K562 (cell line): ENCODE data around the gene MLC1. TPM values are rescaled to one million over a fixed set of nuclear protein-coding genes. Genes with fewer than 3 reads are reported as not detected.
A peak's percentile ranks its signal among the peaks of the same experiment; 100 is the strongest.

Experiments used
- ATAC-seq: fragments of 200-7000 bp; cut with Tn5 transposase; 3 replicates; pipeline ENCODE4 v1.9.1; 2020; ENCODE audit warnings: moderate library complexity
- BruUV-seq: library from RNA; stranded (reverse); fragments of 400-500 nt; replicated peaks from 2 replicates; lab custom pipeline; 2021; lab: Mats Ljungman, UMichigan
- CTCF ChIA-PET: fragments of 300-600 bp; formaldehyde crosslinking; extraction: SDS; loops from one replicate; lab custom pipeline; 2021; ENCODE audit warnings: low intra/inter-chr PET ratio; lab: Yijun Ruan, JAX
- POLR2A ChIA-PET: fragments of 300-600, 350-650 bp; sonication (Branson Sonifier 250); formaldehyde crosslinking; extraction: SDS; loops from one replicate; lab custom pipeline; 2021; ENCODE audit warnings: antibody characterized with exemption, inconsistent platforms; lab: Yijun Ruan, JAX
- DNase-seq, 4 experiments: peaks; one replicate each; pipeline versions ENCODE4 v3.0.0 to v3.0.0-alpha.2; 2011 to 2018; ENCODE audit warnings: low spot score in 3 of 4, mixed read lengths in 3 of 4; ENCODE audit errors: extremely low read depth in 1 of 4
- FAIRE-seq: peaks from 2 replicates; lab custom pipeline; 2011; peaks lifted over from hg19 to GRCh38; lab: Jason Lieb, UNC
- H2AFZ ChIP-seq: 2 replicates; pipeline ENCODE4 v1.6.0; 2011; ENCODE audit warnings: low read depth, low read length, control low read depth, inconsistent platforms
- H3K27ac ChIP-seq: fragments of 200-600 bp; 3 replicates; pipeline ENCODE4 v1.8.0; 2011; ENCODE audit warnings: low read depth, mild to moderate bottlenecking, control low read depth, inconsistent platforms, low read length, moderate library complexity, mixed read lengths; ENCODE audit errors: extremely low read depth
- H3K27me3 ChIP-seq, 2 experiments: fragments of 300-600 bp in 1 of 2; 2 replicates in 1 of 2; 3 replicates in 1 of 2; pipeline versions ENCODE4 v1.6.0 to v1.8.0; 2011; ENCODE audit warnings: inconsistent platforms in 2 of 2, low read length in 2 of 2, mild to moderate bottlenecking in 1 of 2, mixed read lengths in 1 of 2, moderate library complexity in 1 of 2; ENCODE audit not compliant: control insufficient read depth in 2 of 2, insufficient read depth in 2 of 2
- H3K36me3 ChIP-seq: fragments of 300-600 bp; 3 replicates; pipeline ENCODE4 v1.8.0; 2011; ENCODE audit warnings: mild to moderate bottlenecking, low read length, inconsistent platforms; ENCODE audit not compliant: control insufficient read depth, insufficient read depth
- H3K4me1 ChIP-seq, 2 experiments: fragments of 200-600 bp in 1 of 2; replicated peaks in 1 of 2; 2 replicates in 1 of 2; 3 replicates in 1 of 2; pipeline versions ENCODE4 v1.5.1 to v1.8.0; 2011; ENCODE audit warnings: inconsistent platforms in 2 of 2, low read length in 2 of 2, mild to moderate bottlenecking in 1 of 2, mixed read lengths in 1 of 2, moderate library complexity in 1 of 2; ENCODE audit not compliant: control insufficient read depth in 2 of 2, insufficient read depth in 2 of 2
- H3K4me2 ChIP-seq: 2 replicates; pipeline ENCODE4 v1.6.1; 2011; ENCODE audit warnings: low read length, control low read depth, inconsistent platforms, mixed read lengths; ENCODE audit not compliant: insufficient read depth
- H3K4me3 ChIP-seq: fragments of 200-600 bp; sonication (generic), shearing (Covaris generic); 2 replicates; pipeline ENCODE4 v1.5.1; 2016; ENCODE audit warnings: control low read depth, inconsistent platforms
- H3K79me2 ChIP-seq: fragments of 200-600 bp; 3 replicates; pipeline ENCODE4 v1.8.0; 2011; ENCODE audit warnings: low read length, inconsistent platforms; ENCODE audit not compliant: control insufficient read depth, insufficient read depth
- H3K9ac ChIP-seq, 2 experiments: 2 replicates each; pipeline versions ENCODE4 v1.6.0 to v1.6.1; 2011; ENCODE audit warnings: low read depth in 2 of 2, low read length in 2 of 2, control low read depth in 1 of 2, inconsistent platforms in 1 of 2, mild to moderate bottlenecking in 1 of 2, mixed read lengths in 1 of 2; ENCODE audit not compliant: insufficient read depth in 1 of 2
- H3K9me1 ChIP-seq: one replicate; pipeline ENCODE4 v1.6.0; 2011; ENCODE audit warnings: inconsistent platforms, mild to moderate bottlenecking, low read length, moderate library complexity; ENCODE audit not compliant: control insufficient read depth, insufficient read depth
- H3K9me3 ChIP-seq: replicated peaks from 2 replicates; pipeline ENCODE4 v1.5.1; 2011; ENCODE audit warnings: low read depth, low read length, inconsistent platforms; ENCODE audit not compliant: control insufficient read depth, insufficient read depth
- H4K20me1 ChIP-seq: replicated peaks from 2 replicates; pipeline ENCODE4 v1.6.1; 2011; ENCODE audit warnings: low read length, inconsistent platforms, mixed read lengths; ENCODE audit not compliant: control insufficient read depth, insufficient read depth
- BHLHE40 ChIP-seq: IDR thresholded peaks from 2 replicates; pipeline ENCODE4 v1.6.1; 2011; ENCODE audit warnings: low read length, improper control_type of control experiment
- EGR1 ChIP-seq: fragments of 450-650 bp; conservative IDR thresholded peaks from 2 replicates; pipeline ENCODE4 v1.6.1; 2017; ENCODE audit warnings: mild to moderate bottlenecking
- L3MBTL2 ChIP-seq: fragments of 450-650 bp; IDR thresholded peaks from 2 replicates; pipeline ENCODE4 v1.6.1; 2016; ENCODE audit warnings: mild to moderate bottlenecking, moderate library complexity
- SMARCA5 ChIP-seq: fragments of 450-650 bp; IDR thresholded peaks from 2 replicates; pipeline ENCODE4 v1.6.1; 2016
- ZNF354B ChIP-seq: fragments of 250-450 bp; sonication (Bioruptor Pico); IDR thresholded peaks from 2 replicates; pipeline ENCODE4 v1.4.0; 2020
- WGBS: fragments of 100-300 bp; shearing (Covaris generic); methylation state at CpG from one replicate; pipeline ENCODE4 v1.1.6; 2016; ENCODE audit warnings: low coverage, mixed read lengths; ENCODE audit not compliant: insufficient coverage; ENCODE audit errors: missing lambda C conversion rate; 5-methylcytosine and 5-hydroxymethylcytosine counted together
- in situ Hi-C: fragments of 300-500 bp; cut with MboI; formaldehyde crosslinking; loops from 4 replicates; pipeline ENCODE4 v1.15.0; 2018; ENCODE audit warnings: inconsistent platforms, mixed read lengths
- intact Hi-C: fragments of 100-400 bp; cut with micrococcal nuclease; formaldehyde crosslinking; loops from 2 replicates; pipeline ENCODE4 v1.14.2; 2022
- polyA plus RNA-seq, 8 experiments: library from polyadenylated mRNA; depleted of rRNA in 4 of 8; stranded (reverse) in 5 of 8; unstranded in 3 of 8; fragments of >200 nt; fragmentation: Nextera tagmentation in 2 of 8; fragmentation: Illumina TruSeq in 1 of 8; extraction: Ambion mirVana in 2 of 8; extraction: Trizol in 1 of 8; gene quantifications; 2 replicates each; pipeline versions ENCODE4 v1.2.1 to v1.2.3, GENCODE V29; 2011 to 2014; ENCODE audit warnings: inconsistent platforms in 1 of 8, missing spikeins in 1 of 8
- total RNA-seq, 7 experiments: library from RNA; depleted of rRNA in 6 of 7; stranded (reverse); fragments of >200 nt in 6 of 7; fragmentation: Illumina TruSeq in 2 of 7; extraction: Trizol in 2 of 7; gene quantifications; 2 replicates each; pipeline versions ENCODE4 v1.2.1 to v1.2.3, GENCODE V29; 2011 to 2021; ENCODE audit warnings: low replicate concordance in 1 of 7
- TF ChIP-seq, protein P1 (sequence below): fragments of 450-650 bp; IDR thresholded peaks from 2 replicates; pipeline ENCODE4 v1.6.1; 2016; ENCODE audit warnings: mild to moderate bottlenecking, moderate library complexity

MLC1 gene
- total and polyA plus RNA-seq, 9 of the 15 experiments (the other 6 are each of a cell fraction or from before 2014, with no cell fraction given) = 0.06 to 0.98 (median 0.39) TPM

DNA sequence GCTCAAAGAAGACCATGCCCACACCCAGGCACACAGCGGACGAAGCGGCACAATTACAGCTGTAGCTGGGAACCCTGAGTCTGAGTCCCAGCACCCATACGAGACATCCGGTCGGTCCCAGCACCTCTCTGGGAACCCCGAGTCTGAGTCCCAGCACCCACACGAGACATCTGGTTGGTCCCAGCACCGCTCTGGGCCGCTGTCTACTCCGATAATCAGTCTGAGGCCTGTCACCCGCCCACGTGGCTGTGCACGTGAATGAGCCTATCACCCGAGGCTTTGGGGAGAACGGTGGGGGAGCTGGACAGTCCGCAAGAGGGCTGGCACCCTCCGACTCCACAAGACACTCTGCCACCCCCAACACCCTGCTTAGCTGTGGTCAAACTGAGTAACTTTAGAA, 33.3 kb downstream of the MLC1 start:
- ATAC-seq (no peak), DNase-seq (peak in 2 of 4 experiments; percentile 27 to 28), FAIRE-seq (no peak)
- H2AFZ ChIP-seq = no peak overlapping the region
- H3K9me1 ChIP-seq = no peaks in the 10 kb centered on the region
- ChIA-PET CTCF (no interaction called here), POLR2A (interaction anchor here (1.1 kb wide), 1 partner anchor 7 kb away, joined by 3 read pairs; no protein-coding TSS in a partner anchor)
- no peak overlapping the region for H3K4me2 ChIP-seq
- no TSS peak for BruUV-seq
- WGBS = 23% methylated on average over 18 of the region's 18 CpGs
- H3K4me1 ChIP-seq = peaks cover 0 to 19% of the 10 kb centered on the region in 2 experiments; a peak in 2 of 5 replicates
- H4K20me1 ChIP-seq = no peaks in the 10 kb centered on the region
- intact Hi-C loops (no loop called here), in situ Hi-C loops (no loop called here)
- H3K9me3 ChIP-seq = no peaks in the 10 kb centered on the region
- no peak overlapping the region for H3K4me3 ChIP-seq
- no peaks in the 10 kb centered on the region for H3K36me3 ChIP-seq
- peak; percentile 78 for TF ChIP-seq BHLHE40
- TF ChIP-seq L3MBTL2 = peak; percentile 60
- no peak for TF ChIP-seq ZNF354B (CRISPR knock-in tag)
- TF ChIP-seq EGR1 = peak; percentile 27; the same call in 1 of the 2 replicates
- TF ChIP-seq SMARCA5 = no peak
- TF ChIP-seq, protein P1, sequence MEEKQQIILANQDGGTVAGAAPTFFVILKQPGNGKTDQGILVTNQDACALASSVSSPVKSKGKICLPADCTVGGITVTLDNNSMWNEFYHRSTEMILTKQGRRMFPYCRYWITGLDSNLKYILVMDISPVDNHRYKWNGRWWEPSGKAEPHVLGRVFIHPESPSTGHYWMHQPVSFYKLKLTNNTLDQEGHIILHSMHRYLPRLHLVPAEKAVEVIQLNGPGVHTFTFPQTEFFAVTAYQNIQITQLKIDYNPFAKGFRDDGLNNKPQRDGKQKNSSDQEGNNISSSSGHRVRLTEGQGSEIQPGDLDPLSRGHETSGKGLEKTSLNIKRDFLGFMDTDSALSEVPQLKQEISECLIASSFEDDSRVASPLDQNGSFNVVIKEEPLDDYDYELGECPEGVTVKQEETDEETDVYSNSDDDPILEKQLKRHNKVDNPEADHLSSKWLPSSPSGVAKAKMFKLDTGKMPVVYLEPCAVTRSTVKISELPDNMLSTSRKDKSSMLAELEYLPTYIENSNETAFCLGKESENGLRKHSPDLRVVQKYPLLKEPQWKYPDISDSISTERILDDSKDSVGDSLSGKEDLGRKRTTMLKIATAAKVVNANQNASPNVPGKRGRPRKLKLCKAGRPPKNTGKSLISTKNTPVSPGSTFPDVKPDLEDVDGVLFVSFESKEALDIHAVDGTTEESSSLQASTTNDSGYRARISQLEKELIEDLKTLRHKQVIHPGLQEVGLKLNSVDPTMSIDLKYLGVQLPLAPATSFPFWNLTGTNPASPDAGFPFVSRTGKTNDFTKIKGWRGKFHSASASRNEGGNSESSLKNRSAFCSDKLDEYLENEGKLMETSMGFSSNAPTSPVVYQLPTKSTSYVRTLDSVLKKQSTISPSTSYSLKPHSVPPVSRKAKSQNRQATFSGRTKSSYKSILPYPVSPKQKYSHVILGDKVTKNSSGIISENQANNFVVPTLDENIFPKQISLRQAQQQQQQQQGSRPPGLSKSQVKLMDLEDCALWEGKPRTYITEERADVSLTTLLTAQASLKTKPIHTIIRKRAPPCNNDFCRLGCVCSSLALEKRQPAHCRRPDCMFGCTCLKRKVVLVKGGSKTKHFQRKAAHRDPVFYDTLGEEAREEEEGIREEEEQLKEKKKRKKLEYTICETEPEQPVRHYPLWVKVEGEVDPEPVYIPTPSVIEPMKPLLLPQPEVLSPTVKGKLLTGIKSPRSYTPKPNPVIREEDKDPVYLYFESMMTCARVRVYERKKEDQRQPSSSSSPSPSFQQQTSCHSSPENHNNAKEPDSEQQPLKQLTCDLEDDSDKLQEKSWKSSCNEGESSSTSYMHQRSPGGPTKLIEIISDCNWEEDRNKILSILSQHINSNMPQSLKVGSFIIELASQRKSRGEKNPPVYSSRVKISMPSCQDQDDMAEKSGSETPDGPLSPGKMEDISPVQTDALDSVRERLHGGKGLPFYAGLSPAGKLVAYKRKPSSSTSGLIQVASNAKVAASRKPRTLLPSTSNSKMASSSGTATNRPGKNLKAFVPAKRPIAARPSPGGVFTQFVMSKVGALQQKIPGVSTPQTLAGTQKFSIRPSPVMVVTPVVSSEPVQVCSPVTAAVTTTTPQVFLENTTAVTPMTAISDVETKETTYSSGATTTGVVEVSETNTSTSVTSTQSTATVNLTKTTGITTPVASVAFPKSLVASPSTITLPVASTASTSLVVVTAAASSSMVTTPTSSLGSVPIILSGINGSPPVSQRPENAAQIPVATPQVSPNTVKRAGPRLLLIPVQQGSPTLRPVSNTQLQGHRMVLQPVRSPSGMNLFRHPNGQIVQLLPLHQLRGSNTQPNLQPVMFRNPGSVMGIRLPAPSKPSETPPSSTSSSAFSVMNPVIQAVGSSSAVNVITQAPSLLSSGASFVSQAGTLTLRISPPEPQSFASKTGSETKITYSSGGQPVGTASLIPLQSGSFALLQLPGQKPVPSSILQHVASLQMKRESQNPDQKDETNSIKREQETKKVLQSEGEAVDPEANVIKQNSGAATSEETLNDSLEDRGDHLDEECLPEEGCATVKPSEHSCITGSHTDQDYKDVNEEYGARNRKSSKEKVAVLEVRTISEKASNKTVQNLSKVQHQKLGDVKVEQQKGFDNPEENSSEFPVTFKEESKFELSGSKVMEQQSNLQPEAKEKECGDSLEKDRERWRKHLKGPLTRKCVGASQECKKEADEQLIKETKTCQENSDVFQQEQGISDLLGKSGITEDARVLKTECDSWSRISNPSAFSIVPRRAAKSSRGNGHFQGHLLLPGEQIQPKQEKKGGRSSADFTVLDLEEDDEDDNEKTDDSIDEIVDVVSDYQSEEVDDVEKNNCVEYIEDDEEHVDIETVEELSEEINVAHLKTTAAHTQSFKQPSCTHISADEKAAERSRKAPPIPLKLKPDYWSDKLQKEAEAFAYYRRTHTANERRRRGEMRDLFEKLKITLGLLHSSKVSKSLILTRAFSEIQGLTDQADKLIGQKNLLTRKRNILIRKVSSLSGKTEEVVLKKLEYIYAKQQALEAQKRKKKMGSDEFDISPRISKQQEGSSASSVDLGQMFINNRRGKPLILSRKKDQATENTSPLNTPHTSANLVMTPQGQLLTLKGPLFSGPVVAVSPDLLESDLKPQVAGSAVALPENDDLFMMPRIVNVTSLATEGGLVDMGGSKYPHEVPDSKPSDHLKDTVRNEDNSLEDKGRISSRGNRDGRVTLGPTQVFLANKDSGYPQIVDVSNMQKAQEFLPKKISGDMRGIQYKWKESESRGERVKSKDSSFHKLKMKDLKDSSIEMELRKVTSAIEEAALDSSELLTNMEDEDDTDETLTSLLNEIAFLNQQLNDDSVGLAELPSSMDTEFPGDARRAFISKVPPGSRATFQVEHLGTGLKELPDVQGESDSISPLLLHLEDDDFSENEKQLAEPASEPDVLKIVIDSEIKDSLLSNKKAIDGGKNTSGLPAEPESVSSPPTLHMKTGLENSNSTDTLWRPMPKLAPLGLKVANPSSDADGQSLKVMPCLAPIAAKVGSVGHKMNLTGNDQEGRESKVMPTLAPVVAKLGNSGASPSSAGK = peak; percentile 50
- no peaks in the 10 kb centered on the region for H3K79me2 ChIP-seq
- H3K9ac ChIP-seq = no peak overlapping the region; a peak in 1 of 4 replicates
- H3K27ac ChIP-seq = no peak overlapping the region
- H3K27me3 ChIP-seq = peaks cover 2 to 38% of the 10 kb centered on the region in 2 experiments; a peak in 3 of 5 replicates
